ENCODE data around the gene TRIM63.

- TF ChIP-seq CTCF (conservative IDR thresholded peaks at IDR 0.05) (no peak), EZH2 (IDR thresholded peaks at IDR 0.05; ENCODE audit: low read depth) (no peak; the same call in 1 of the 2 replicates)
These were observed 21.0 kb downstream of the TRIM63 start for GRCh38 chr1:26046246-26047095.

All from PC-9 (cell line).